NB4 (cell line): ENCODE results near the gene ARID1B.

Source experiments
- DNase-seq: peaks from one replicate; pipeline ENCODE4 v3.0.0; 2010; ENCODE audit warnings: low read depth
- H3K4me3 ChIP-seq: one replicate; pipeline ENCODE4 v1.5.1; 2011; ENCODE audit warnings: mild to moderate bottlenecking, low read depth, low read length, moderate library complexity
- MYC ChIP-seq: IDR thresholded peaks from 2 replicates; pipeline ENCODE4 v1.6.1; 2011; ENCODE audit warnings: low read depth, low read length
- POLR2A ChIP-seq: IDR thresholded peaks from 2 replicates; pipeline ENCODE4 v1.6.1; 2011; ENCODE audit warnings: mild to moderate bottlenecking; ENCODE audit not compliant: insufficient read length; ENCODE audit errors: extremely low read depth
- TF ChIP-seq, protein P1 (sequence below): IDR thresholded peaks from one replicate; pipeline ENCODE4 v1.5.1; 2012; ENCODE audit warnings: low read depth, low read length
- TF ChIP-seq, protein P2 (sequence below): IDR thresholded peaks from 2 replicates; pipeline ENCODE4 v1.6.1; 2011; ENCODE audit warnings: low read depth, low read length

ARID1B gene

DNA sequence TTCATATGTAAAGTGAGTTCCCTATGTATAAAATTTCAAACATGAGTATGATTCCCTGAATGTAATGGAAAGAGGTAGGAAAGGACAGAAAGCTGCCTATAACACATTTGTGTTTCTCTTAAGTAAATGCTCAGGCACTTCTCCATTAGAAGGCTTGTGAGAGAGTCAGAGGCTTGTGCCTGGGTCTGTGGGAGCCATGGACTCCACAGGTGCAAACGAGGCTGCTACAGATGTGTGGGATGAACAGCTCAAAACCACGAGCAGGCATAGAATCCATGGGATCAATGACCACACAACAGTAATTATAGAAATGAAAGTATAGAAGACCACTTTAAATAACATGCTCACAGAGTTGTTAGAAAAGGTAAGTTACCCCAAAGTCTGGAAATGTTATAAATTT lies 134.4 kb downstream of the ARID1B start:
- DNase-seq, result no peak
- H3K4me3 ChIP-seq, result no peak overlapping the region
- TF ChIP-seq, protein P1, sequence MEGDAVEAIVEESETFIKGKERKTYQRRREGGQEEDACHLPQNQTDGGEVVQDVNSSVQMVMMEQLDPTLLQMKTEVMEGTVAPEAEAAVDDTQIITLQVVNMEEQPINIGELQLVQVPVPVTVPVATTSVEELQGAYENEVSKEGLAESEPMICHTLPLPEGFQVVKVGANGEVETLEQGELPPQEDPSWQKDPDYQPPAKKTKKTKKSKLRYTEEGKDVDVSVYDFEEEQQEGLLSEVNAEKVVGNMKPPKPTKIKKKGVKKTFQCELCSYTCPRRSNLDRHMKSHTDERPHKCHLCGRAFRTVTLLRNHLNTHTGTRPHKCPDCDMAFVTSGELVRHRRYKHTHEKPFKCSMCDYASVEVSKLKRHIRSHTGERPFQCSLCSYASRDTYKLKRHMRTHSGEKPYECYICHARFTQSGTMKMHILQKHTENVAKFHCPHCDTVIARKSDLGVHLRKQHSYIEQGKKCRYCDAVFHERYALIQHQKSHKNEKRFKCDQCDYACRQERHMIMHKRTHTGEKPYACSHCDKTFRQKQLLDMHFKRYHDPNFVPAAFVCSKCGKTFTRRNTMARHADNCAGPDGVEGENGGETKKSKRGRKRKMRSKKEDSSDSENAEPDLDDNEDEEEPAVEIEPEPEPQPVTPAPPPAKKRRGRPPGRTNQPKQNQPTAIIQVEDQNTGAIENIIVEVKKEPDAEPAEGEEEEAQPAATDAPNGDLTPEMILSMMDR, result no peak
- TF ChIP-seq MYC (no peak), POLR2A (no peak)
- TF ChIP-seq, protein P2, sequence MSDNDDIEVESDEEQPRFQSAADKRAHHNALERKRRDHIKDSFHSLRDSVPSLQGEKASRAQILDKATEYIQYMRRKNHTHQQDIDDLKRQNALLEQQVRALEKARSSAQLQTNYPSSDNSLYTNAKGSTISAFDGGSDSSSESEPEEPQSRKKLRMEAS, result no peak

DNA sequence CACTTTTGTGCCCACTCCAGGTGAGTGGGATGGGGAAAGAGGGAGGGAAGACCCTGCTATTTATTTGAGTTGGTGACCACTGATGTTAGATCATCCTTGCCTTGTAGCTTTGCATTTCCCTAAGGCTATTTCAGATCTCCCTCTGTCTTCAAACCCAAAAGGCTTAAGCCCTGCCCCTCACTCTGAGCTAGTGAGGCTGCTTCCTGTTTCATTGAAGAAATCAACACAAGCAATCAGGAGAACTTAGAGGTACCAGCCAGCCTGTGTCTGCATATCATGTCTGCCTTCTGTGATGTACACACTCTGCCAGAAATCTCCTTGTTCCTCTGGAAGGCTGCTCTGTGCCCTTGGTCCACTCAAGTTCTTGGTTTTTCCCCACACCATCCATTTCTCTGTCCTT lies 135.3 kb downstream of the ARID1B start:
- TF ChIP-seq, protein P1, result no peak
- TF ChIP-seq POLR2A (no peak), MYC (no peak)
- TF ChIP-seq, protein P2, result no peak
- H3K4me3 ChIP-seq, result no peak overlapping the region
- peak; percentile 27 for DNase-seq

DNA sequence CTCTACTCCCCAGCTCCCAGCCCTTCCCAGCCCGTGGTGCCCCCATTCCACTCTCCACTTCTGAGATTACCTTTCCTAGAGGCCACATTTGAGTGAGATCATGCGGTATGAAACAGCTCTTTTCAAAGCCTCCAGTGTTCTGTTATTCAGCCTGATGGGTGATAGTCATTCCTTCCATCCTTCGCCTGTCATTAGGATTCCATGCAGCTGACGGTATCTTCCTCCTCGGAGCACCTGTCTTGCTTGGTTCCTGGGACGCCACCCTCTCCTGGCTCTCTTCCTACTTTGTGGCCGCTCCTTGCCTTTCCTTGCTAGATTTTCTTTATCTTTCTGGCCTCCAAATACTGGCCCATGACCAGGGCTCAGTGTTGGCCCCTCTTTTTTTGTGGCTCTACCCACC lies 137.0 kb downstream of the ARID1B start:
- TF ChIP-seq, protein P2, result no peak
- no peak overlapping the region for H3K4me3 ChIP-seq
- DNase-seq, result no peak

DNA sequence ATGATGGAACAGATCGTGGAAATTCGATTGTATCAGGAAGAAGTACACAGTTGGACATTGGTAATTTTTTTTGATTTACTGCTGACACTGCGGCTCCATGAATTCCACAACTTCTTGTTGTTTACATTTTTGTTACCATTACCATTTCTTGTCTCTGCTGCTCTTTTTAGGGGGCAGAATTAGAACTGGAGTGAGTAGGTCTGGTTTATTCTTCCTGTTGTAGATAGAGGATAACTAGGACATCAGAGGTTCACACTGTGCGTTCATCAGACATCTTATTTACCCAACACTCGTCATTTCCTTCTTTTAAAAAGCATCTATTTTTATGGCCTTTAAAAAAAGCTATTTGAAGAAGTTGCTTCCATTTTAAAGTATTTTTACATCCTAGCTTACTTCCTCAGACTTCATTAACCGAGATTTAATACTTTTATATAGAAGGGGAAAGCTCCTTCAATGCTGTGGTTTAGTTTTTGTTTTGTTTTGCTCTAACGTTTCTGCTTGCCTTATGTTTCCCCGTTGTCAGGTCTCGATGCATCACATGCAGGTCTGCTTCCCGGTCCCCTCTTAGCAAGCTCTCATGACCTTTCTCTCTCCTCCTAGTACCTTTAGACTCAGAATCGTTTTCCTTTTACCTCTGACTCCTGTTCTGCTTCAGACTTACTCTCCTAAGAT lies 139.1 kb downstream of the ARID1B start:
- DNase-seq, result no peak
- no peak for TF ChIP-seq POLR2A
- H3K4me3 ChIP-seq, result no peak overlapping the region

DNA sequence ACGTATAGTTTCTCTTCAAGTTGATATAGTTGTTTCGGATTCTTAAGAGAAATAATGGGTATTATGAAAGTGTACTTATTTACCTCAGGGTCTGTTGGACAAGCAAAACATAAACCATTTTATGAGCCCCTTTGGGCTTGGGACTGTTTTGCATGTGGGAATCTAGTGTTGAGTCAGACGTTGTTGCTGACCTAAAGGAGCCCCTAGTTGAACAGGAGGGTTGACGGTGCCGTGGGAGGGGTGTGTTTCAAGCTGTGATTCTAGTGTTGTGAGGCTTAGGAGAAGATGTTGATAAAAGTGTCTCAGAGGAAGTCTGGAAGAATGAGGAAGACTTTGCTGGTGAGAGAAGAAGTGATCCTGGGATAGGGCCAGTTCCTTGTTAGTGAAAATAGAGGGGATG lies 140.0 kb downstream of the ARID1B start:
- TF ChIP-seq, protein P2, result no peak
- TF ChIP-seq POLR2A (no peak), MYC (no peak)
- TF ChIP-seq, protein P1, result no peak
- no peak for DNase-seq
- no peak overlapping the region for H3K4me3 ChIP-seq

DNA sequence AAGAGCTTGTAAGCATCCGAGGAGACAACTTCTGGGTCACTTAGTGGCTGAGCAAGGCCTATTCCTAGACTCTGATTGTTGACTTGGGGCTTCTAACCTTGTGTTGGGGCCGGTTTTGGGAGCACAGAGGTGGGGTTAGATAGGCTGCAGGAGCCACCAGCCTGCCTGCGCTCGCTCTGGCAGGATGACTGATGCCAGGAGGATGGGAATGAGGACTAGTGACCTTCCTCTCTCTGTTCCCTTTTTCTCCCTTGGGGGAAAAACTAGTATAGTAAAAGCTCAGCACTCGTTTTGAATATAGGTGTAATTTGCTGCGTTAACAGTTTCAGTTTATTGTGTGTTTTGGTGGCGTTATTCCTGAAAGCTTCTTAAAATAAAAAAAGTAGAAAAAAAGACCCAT lies 141.5 kb downstream of the ARID1B start:
- TF ChIP-seq, protein P2, result no peak
- TF ChIP-seq POLR2A (no peak), MYC (no peak)
- TF ChIP-seq, protein P1, result no peak
- DNase-seq, result no peak
- H3K4me3 ChIP-seq, result no peak overlapping the region

DNA sequence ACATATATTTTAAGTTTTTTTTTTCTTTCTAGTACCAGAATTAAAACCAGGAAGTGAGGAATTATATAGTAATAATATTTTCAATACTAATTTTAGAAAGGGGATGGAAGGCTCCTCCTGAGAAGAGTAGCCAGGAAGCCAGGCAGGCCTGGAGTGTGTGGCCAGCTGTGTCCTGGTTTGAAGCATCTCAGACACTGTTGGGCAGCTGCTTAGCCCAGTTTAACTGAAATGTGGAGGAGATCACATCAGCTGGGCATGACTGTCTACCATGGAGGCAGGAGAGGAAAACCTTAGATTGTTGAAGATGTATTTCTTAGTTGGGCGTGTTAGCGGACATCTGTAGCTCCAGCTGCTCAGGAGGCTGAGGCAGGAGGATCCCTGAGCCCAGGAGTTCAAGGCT lies 142.2 kb downstream of the ARID1B start:
- TF ChIP-seq MYC (no peak), POLR2A (no peak)
- TF ChIP-seq, protein P2, result no peak
- TF ChIP-seq, protein P1, result no peak
- DNase-seq, result no peak
- no peak overlapping the region for H3K4me3 ChIP-seq
